PC-9 (cell line): ENCODE measurements around the gene STIL. TPM values are rescaled to one million over a fixed set of nuclear protein-coding genes. Genes with fewer than 3 reads are reported as not detected.

Experiments used
- BruUV-seq: library from RNA; stranded (reverse); fragments of 400-500 nt; replicated peaks from 2 replicates; lab custom pipeline; 2021; lab: Mats Ljungman, UMichigan
- CTCF ChIA-PET: fragments of 300-600 bp; sonication (Branson Sonifier 250); formaldehyde crosslinking; loops from one replicate; lab custom pipeline; 2022; ENCODE audit warnings: antibody characterized with exemption; lab: Charles Lee
- POLR2A ChIA-PET: fragments of 300-600 bp; sonication (Branson Sonifier 250); formaldehyde crosslinking; loops from one replicate; lab custom pipeline; 2022; ENCODE audit warnings: antibody characterized with exemption; ENCODE audit not compliant: unreplicated experiment; lab: Charles Lee
- DNase-seq, 2 experiments: peaks; one replicate each; pipeline versions ENCODE4 v3.0.0 to v3.0.0-alpha.2; 2015 to 2022; ENCODE audit warnings: mixed read lengths in 1 of 2
- H2AFZ ChIP-seq: fragments of 200-600 bp; sonication (generic); 2 replicates; pipeline ENCODE4 v1.8.1; 2017; ENCODE audit warnings: antibody characterized with exemption
- H3F3A ChIP-seq: fragments of 200-600 bp; sonication (generic); 2 replicates; pipeline ENCODE4 v1.8.1; 2017; ENCODE audit warnings: antibody characterized with exemption, mild to moderate bottlenecking, low read depth; ENCODE audit not compliant: insufficient read depth
- H3K27ac ChIP-seq: fragments of 200-600 bp; sonication (generic); 2 replicates; pipeline ENCODE4 v1.6.1; 2016; ENCODE audit warnings: mixed run types
- H3K27me3 ChIP-seq: fragments of 200-600 bp; sonication (generic); 2 replicates; pipeline ENCODE4 v1.6.1; 2016; ENCODE audit warnings: low read depth, mixed run types; ENCODE audit not compliant: insufficient read depth
- H3K36me3 ChIP-seq: fragments of 200-600 bp; sonication (generic); 2 replicates; pipeline ENCODE4 v1.6.1; 2016; ENCODE audit warnings: low read depth, mixed run types
- H3K4me1 ChIP-seq: fragments of 200-600 bp; sonication (generic); replicated peaks from 2 replicates; pipeline ENCODE4 v1.6.1; 2016; ENCODE audit warnings: mixed run types; ENCODE audit not compliant: insufficient read depth
- H3K4me2 ChIP-seq: fragments of 200-600 bp; sonication (generic); 2 replicates; pipeline ENCODE4 v1.6.1; 2017; ENCODE audit warnings: mixed run types
- H3K4me3 ChIP-seq: fragments of 200-600 bp; sonication (generic); 2 replicates; pipeline ENCODE4 v1.6.1; 2016; ENCODE audit warnings: mixed run types
- H3K79me2 ChIP-seq: fragments of 200-600 bp; sonication (generic); 2 replicates; pipeline ENCODE4 v1.6.1; 2017; ENCODE audit warnings: low read depth, mixed run types
- H3K9me2 ChIP-seq: fragments of 200-600 bp; sonication (generic); 2 replicates; pipeline ENCODE4 v1.8.1; 2017; ENCODE audit warnings: mild to moderate bottlenecking; ENCODE audit not compliant: insufficient read depth
- H3K9me3 ChIP-seq: fragments of 200-600 bp; sonication (generic); 2 replicates; pipeline ENCODE4 v1.8.1; 2016; ENCODE audit warnings: low read depth; ENCODE audit not compliant: insufficient read depth
- H4K20me1 ChIP-seq: fragments of 200-600 bp; sonication (generic); 2 replicates; pipeline ENCODE4 v1.8.1; 2017; ENCODE audit not compliant: insufficient read depth
- EZH2 ChIP-seq: fragments of 200-600 bp; sonication (generic); IDR thresholded peaks from 2 replicates; pipeline ENCODE4 v1.8.0; 2017; ENCODE audit warnings: antibody characterized with exemption, low read depth
- intact Hi-C: fragments of 100-400 bp; cut with micrococcal nuclease; formaldehyde crosslinking; loops from one replicate; pipeline ENCODE4 v1.10.0; 2022; ENCODE audit not compliant: unreplicated experiment
- total RNA-seq: library from RNA; stranded (reverse); gene quantifications from 2 replicates; pipeline ENCODE4 v1.2.3, GENCODE V29; 2021
- TF ChIP-seq, protein P1 (sequence below): fragments of 200-600 bp; sonication (generic); conservative IDR thresholded peaks from 2 replicates; pipeline ENCODE4 v1.6.1; 2017; ENCODE audit warnings: mixed run types, antibody characterized with exemption, mild to moderate bottlenecking, moderate library complexity

The STIL gene
- total RNA-seq, 1 experiment from 2014 or later, result 37.0 TPM

DNA sequence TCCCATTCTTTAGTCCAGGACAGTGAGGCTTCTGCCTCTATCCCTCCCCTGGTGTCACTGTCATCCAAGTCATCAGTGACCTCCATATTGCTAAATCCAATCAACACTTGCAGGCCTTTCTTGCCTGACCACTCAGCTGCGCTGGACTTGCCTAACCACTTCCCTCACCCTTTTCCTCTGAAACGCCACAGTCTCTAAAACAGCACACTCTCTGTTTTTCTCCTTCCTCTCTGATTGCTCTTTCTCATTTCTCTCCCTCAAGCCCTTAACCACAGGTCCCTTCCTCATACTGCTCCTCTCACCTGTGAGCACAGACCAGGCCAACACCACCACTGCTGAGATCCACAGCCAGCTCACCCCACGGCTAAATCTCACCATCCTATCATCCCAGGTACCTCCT is 99.4 kb downstream of the STIL start:
- CTCF ChIA-PET, result no interaction called here
- no peak overlapping the region for H2AFZ ChIP-seq
- POLR2A ChIA-PET, result no interaction called here
- intact Hi-C loops, result no loop called here
- no peaks in the 10 kb centered on the region for H3K9me2 ChIP-seq
- H3K4me2 ChIP-seq, result no peak overlapping the region
- H4K20me1 ChIP-seq, result no peaks in the 10 kb centered on the region
- no TSS peak for BruUV-seq
- H3K4me1 ChIP-seq, result no peaks in the 10 kb centered on the region
- no peaks in the 10 kb centered on the region for H3K9me3 ChIP-seq
- no peaks in the 10 kb centered on the region for H3F3A ChIP-seq
- H3K4me3 ChIP-seq, result no peak overlapping the region
- no peak overlapping the region for H3K27ac ChIP-seq
- H3K36me3 ChIP-seq, result no peaks in the 10 kb centered on the region
- TF ChIP-seq EZH2, result no peak
- TF ChIP-seq, protein P1, sequence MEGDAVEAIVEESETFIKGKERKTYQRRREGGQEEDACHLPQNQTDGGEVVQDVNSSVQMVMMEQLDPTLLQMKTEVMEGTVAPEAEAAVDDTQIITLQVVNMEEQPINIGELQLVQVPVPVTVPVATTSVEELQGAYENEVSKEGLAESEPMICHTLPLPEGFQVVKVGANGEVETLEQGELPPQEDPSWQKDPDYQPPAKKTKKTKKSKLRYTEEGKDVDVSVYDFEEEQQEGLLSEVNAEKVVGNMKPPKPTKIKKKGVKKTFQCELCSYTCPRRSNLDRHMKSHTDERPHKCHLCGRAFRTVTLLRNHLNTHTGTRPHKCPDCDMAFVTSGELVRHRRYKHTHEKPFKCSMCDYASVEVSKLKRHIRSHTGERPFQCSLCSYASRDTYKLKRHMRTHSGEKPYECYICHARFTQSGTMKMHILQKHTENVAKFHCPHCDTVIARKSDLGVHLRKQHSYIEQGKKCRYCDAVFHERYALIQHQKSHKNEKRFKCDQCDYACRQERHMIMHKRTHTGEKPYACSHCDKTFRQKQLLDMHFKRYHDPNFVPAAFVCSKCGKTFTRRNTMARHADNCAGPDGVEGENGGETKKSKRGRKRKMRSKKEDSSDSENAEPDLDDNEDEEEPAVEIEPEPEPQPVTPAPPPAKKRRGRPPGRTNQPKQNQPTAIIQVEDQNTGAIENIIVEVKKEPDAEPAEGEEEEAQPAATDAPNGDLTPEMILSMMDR, result no peak
- H3K27me3 ChIP-seq, result no peaks in the 10 kb centered on the region
- DNase-seq, result no peak
- no peaks in the 10 kb centered on the region for H3K79me2 ChIP-seq

DNA sequence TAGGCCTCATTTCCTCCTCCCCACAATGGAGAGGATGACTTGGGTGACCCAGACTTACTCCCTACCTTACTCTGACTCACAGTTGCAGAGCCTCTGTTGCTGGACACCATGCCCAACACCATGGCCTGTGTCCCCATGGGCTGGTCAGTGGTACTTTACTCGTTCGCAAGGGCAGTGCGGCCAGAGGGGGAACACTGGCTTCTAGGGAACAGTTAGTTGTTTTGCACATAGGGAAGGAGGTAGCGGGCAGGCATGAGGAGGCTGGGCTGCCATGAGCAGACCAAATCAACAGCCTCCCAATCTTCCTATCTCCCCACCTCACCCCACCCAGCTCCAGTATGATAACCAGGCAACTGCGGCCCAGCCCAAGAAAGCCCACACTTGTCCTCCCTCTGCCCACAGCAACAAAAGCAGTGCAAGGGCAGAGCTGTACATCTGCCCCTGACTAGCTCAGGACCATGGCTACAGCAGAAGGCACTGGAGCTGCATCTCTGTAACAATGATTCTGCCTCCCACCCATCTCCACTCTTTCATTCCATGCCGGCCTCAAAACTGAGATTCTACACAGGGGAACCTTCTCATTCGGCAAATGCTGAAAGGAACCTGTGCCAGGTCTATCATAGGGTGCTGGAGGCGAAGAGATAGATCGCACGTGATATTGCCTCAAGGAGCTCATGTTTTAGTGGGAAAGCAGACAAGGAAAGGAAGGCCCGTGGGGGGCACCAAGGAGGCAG is 100.5 kb downstream of the STIL start:
- no TSS peak for BruUV-seq
- Histone ChIP-seq H3K27me3 (no peaks in the 10 kb centered on the region), H2AFZ (no peak overlapping the region), H3K4me2 (no peak overlapping the region), H3K4me1 (no peaks in the 10 kb centered on the region), H3K79me2 (no peaks in the 10 kb centered on the region), H3K36me3 (no peaks in the 10 kb centered on the region), H3K4me3 (no peak overlapping the region), H3K9me3 (no peaks in the 10 kb centered on the region), H3K27ac (no peak overlapping the region), H3F3A (no peaks in the 10 kb centered on the region), H4K20me1 (no peaks in the 10 kb centered on the region), H3K9me2 (no peaks in the 10 kb centered on the region)
- TF ChIP-seq EZH2, result no peak
- TF ChIP-seq, protein P1, result no peak
- intact Hi-C loops, result no loop called here
- ChIA-PET CTCF (no interaction called here), POLR2A (no interaction called here)
- DNase-seq, result no peak

DNA sequence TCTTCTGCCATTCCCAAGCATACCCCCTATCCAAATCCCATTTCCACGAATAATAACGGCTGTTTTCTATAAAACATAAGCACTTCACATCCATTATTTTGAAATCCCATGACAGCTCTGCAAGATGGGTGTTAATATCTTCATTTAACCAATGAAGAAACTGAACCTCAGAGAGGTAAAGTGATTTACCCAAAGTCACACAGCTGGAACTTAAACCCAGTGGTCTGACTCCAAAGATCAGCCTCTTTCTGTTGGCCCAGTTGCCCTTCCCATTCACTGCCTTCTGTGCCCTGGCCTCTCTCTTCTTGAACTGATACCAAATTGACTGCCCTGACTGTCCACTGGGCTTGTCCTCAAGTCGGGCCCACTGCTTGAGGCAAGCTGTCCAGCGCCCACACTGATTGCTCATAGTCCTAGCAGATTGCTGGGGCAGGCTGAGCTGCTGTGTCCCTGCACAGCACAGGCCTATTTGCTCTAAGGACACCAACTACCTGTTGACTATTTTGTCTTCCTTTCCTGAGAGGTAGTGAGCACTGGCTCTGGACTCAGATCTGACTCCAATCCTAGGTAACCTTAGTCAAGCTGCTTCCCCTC is 101.2 kb downstream of the STIL start:
- no peaks in the 10 kb centered on the region for H3K9me2 ChIP-seq
- H3K4me1 ChIP-seq, result no peaks in the 10 kb centered on the region
- BruUV-seq, result no TSS peak
- intact Hi-C loops, result no loop called here
- H2AFZ ChIP-seq, result no peak overlapping the region
- TF ChIP-seq, protein P1, result no peak
- TF ChIP-seq EZH2, result no peak
- no peaks in the 10 kb centered on the region for H3K27me3 ChIP-seq
- H3K79me2 ChIP-seq, result no peaks in the 10 kb centered on the region
- no peaks in the 10 kb centered on the region for H3K36me3 ChIP-seq
- H3K4me2 ChIP-seq, result no peak overlapping the region
- no peaks in the 10 kb centered on the region for H3F3A ChIP-seq
- CTCF ChIA-PET, result no interaction called here
- H3K9me3 ChIP-seq, result no peaks in the 10 kb centered on the region
- no peak for DNase-seq
- POLR2A ChIA-PET, result no interaction called here
- no peak overlapping the region for H3K4me3 ChIP-seq
- no peak overlapping the region for H3K27ac ChIP-seq
- no peaks in the 10 kb centered on the region for H4K20me1 ChIP-seq
